Measurements from ENCODE around the gene SPSB1. TPM values are rescaled to one million over a fixed set of nuclear protein-coding genes. Genes with fewer than 3 reads are reported as not detected.

SPSB1 gene
- total and polyA plus RNA-seq, 2 experiments from 2014 or later: 2.4 to 6.8 TPM

DNA sequence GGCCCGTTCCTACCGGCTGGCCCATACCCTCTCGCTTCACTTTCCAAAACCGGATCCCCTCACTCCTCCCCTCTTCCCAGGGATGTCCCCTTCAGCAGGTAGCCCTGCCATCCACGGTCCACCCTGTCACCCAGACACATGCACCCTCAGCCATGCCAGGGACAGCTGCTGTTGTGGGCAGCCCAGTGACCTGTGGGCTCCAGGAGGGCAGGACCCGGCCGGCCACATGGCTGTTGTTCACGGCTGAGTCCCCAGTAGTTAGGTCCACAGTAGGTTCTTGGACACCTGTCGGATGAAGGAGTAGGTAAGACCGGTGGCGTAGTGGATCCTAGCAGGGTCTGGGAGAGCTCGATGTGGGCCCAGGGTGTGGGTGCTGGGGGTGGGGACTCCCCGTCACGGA is 12.5 kb downstream of the SPSB1 start (continued):
- TF ChIP-seq, protein P1, sequence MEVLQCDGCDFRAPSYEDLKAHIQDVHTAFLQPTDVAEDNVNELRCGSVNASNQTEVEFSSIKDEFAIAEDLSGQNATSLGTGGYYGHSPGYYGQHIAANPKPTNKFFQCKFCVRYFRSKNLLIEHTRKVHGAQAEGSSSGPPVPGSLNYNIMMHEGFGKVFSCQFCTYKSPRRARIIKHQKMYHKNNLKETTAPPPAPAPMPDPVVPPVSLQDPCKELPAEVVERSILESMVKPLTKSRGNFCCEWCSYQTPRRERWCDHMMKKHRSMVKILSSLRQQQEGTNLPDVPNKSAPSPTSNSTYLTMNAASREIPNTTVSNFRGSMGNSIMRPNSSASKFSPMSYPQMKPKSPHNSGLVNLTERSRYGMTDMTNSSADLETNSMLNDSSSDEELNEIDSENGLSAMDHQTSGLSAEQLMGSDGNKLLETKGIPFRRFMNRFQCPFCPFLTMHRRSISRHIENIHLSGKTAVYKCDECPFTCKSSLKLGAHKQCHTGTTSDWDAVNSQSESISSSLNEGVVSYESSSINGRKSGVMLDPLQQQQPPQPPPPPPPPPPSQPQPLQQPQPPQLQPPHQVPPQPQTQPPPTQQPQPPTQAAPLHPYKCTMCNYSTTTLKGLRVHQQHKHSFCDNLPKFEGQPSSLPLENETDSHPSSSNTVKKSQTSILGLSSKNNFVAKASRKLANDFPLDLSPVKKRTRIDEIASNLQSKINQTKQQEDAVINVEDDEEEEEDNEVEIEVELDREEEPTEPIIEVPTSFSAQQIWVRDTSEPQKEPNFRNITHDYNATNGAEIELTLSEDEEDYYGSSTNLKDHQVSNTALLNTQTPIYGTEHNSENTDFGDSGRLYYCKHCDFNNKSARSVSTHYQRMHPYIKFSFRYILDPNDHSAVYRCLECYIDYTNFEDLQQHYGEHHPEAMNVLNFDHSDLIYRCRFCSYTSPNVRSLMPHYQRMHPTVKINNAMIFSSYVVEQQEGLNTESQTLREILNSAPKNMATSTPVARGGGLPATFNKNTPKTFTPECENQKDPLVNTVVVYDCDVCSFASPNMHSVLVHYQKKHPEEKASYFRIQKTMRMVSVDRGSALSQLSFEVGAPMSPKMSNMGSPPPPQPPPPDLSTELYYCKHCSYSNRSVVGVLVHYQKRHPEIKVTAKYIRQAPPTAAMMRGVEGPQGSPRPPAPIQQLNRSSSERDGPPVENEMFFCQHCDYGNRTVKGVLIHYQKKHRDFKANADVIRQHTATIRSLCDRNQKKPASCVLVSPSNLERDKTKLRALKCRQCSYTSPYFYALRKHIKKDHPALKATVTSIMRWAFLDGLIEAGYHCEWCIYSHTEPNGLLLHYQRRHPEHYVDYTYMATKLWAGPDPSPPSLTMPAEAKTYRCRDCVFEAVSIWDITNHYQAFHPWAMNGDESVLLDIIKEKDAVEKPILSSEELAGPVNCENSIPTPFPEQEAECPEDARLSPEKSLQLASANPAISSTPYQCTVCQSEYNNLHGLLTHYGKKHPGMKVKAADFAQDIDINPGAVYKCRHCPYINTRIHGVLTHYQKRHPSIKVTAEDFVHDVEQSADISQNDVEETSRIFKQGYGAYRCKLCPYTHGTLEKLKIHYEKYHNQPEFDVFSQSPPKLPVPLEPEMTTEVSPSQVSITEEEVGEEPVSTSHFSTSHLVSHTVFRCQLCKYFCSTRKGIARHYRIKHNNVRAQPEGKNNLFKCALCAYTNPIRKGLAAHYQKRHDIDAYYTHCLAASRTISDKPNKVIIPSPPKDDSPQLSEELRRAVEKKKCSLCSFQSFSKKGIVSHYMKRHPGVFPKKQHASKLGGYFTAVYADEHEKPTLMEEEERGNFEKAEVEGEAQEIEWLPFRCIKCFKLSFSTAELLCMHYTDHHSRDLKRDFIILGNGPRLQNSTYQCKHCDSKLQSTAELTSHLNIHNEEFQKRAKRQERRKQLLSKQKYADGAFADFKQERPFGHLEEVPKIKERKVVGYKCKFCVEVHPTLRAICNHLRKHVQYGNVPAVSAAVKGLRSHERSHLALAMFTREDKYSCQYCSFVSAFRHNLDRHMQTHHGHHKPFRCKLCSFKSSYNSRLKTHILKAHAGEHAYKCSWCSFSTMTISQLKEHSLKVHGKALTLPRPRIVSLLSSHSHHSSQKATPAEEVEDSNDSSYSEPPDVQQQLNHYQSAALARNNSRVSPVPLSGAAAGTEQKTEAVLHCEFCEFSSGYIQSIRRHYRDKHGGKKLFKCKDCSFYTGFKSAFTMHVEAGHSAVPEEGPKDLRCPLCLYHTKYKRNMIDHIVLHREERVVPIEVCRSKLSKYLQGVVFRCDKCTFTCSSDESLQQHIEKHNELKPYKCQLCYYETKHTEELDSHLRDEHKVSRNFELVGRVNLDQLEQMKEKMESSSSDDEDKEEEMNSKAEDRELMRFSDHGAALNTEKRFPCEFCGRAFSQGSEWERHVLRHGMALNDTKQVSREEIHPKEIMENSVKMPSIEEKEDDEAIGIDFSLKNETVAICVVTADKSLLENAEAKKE (CRISPR knock-in tag; IDR thresholded peaks at IDR 0.05): no peak

DNA sequence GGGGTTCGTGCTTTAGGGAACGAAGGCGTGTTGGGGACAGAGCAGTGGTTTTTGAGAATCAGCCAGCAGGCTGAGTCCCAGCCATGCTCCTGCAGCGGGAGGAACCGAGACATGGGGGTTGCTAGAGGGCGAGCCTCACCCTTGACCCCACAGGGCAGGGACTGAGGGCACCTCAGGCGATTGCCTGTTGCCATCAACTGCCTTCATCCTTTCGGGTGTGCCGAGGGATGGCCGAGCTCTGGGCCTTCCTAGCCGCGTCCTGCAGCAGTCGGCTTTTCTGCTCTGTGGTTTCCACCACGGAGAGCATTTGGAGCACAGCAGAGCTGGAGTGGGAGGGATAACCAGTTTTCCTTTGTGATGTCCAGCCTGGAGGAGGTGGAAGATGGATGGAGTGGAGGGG is 13.3 kb downstream of the SPSB1 start:
- no peaks in the 10 kb centered on the region for H3K36me3 Mint-ChIP-seq (ENCODE audit: low read depth)
- Histone ChIP-seq H3K4me1 (ENCODE audit: insufficient read depth) (no peaks in the 10 kb centered on the region), H3K27me3 (ENCODE audit: insufficient read depth) (no peaks in the 10 kb centered on the region), H3K9me2 (ENCODE audit: insufficient read depth) (no peaks in the 10 kb centered on the region), H3K4me2 (no peak overlapping the region), H3F3A (replicated peaks; ENCODE audit: low read depth) (no peaks in the 10 kb centered on the region), H2AFZ (no peak overlapping the region), H3K36me3 (ENCODE audit: insufficient read depth) (no peaks in the 10 kb centered on the region), H4K20me1 (replicated peaks; ENCODE audit: insufficient read depth) (no peaks in the 10 kb centered on the region; the same call in 1 of the 2 replicates), H3K79me2 (replicated peaks; ENCODE audit: insufficient read depth) (no peaks in the 10 kb centered on the region), H3K4me3 (no peak overlapping the region), H3K27ac (ENCODE audit: low read depth) (no peak overlapping the region)
- no peak overlapping the region for H3K27ac Mint-ChIP-seq
- no peaks in the 10 kb centered on the region for H3K4me1 Mint-ChIP-seq
- TF ChIP-seq JUNB (IDR thresholded peaks at IDR 0.05; ENCODE audit: unreplicated experiment) (no peak), EZH2 (IDR thresholded peaks at IDR 0.05; ENCODE audit: low read depth, unreplicated experiment) (no peak), POLR2AphosphoS5 (IDR thresholded peaks at IDR 0.05; ENCODE audit: low read depth) (no peak), ZNF331 (CRISPR knock-in tag; IDR thresholded peaks at IDR 0.05; ENCODE audit: low read depth) (no peak)
- TF ChIP-seq, protein P2, sequence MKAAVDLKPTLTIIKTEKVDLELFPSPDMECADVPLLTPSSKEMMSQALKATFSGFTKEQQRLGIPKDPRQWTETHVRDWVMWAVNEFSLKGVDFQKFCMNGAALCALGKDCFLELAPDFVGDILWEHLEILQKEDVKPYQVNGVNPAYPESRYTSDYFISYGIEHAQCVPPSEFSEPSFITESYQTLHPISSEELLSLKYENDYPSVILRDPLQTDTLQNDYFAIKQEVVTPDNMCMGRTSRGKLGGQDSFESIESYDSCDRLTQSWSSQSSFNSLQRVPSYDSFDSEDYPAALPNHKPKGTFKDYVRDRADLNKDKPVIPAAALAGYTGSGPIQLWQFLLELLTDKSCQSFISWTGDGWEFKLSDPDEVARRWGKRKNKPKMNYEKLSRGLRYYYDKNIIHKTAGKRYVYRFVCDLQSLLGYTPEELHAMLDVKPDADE (IDR thresholded peaks at IDR 0.05): no peak
- TF ChIP-seq, protein P1 (CRISPR knock-in tag; IDR thresholded peaks at IDR 0.05): no peak
- no peak overlapping the region for H3K4me3 Mint-ChIP-seq
- ATAC-seq (no peak), DNase-seq (ENCODE audit: low spot score) (no peak)
- H3K9me3 Mint-ChIP-seq: no peaks in the 10 kb centered on the region
- peaks cover 9% of the 10 kb centered on the region for H3K27me3 Mint-ChIP-seq (ENCODE audit: insufficient read depth, low read depth, poor library complexity)

Data from GM23338 (cell line).